NT2/D1 (cell line): ENCODE data around the gene CACNA1H.
"Not testable (repeated sequence)": the region's sequence is repeated elsewhere in the genome, so short reads cannot be mapped to it uniquely, and the experiment has no call there.

Experiments
- DNase-seq: peaks from one replicate; pipeline ENCODE4 v3.0.0-alpha.2; 2011; ENCODE audit warnings: low read depth, low spot score
- H3K27me3 ChIP-seq: 2 replicates; pipeline ENCODE4 v1.6.0; 2011; ENCODE audit warnings: mild to moderate bottlenecking; ENCODE audit not compliant: insufficient read length, insufficient read depth
- H3K36me3 ChIP-seq: 2 replicates; pipeline ENCODE4 v1.6.1; 2011; ENCODE audit warnings: mild to moderate bottlenecking, low read length, mixed read lengths; ENCODE audit not compliant: insufficient read depth, insufficient read length
- H3K4me1 ChIP-seq: 2 replicates; pipeline ENCODE4 v1.5.1; 2011; ENCODE audit not compliant: insufficient read depth, insufficient read length
- H3K4me3 ChIP-seq: 2 replicates; pipeline ENCODE4 v1.5.1; 2011; ENCODE audit warnings: low read depth; ENCODE audit not compliant: insufficient read length
- H3K9ac ChIP-seq: 2 replicates; pipeline ENCODE4 v1.6.0; 2011; ENCODE audit warnings: low read depth; ENCODE audit not compliant: insufficient read length
- H3K9me3 ChIP-seq: 2 replicates; pipeline ENCODE4 v1.5.1; 2011; ENCODE audit warnings: mild to moderate bottlenecking, low read length; ENCODE audit not compliant: insufficient read depth
- SUZ12 ChIP-seq: IDR thresholded peaks from 2 replicates; pipeline ENCODE4 v1.6.1; 2011; ENCODE audit not compliant: insufficient read length, insufficient read depth; ENCODE audit errors: extremely low read depth
- YY1 ChIP-seq: IDR thresholded peaks from 2 replicates; pipeline ENCODE4 v1.6.1; 2011; ENCODE audit not compliant: insufficient read length, insufficient read depth
- ZNF274 ChIP-seq: IDR thresholded peaks from 2 replicates; pipeline ENCODE4 v1.6.1; 2011; ENCODE audit warnings: mild to moderate bottlenecking, low read depth, low read length

CACNA1H gene

GRCh38 chr16:1244881-1245280 lies 92.0 kb downstream of the CACNA1H start:
- Histone ChIP-seq H3K9ac (no peak overlapping the region), H3K4me3 (no peak overlapping the region), H3K36me3 (no peaks in the 10 kb centered on the region), H3K9me3 (no peaks in the 10 kb centered on the region), H3K27me3 (peaks cover 37% of the 10 kb centered on the region), H3K4me1 (peaks cover 5% of the 10 kb centered on the region)
- no peak for TF ChIP-seq YY1
- no peak for TF ChIP-seq SUZ12
- no peak for TF ChIP-seq ZNF274
- no peak for DNase-seq

- H3K9ac ChIP-seq, result no peak overlapping the region
- no peaks in the 10 kb centered on the region for H3K9me3 ChIP-seq
- no peak for DNase-seq
- no peaks in the 10 kb centered on the region for H3K36me3 ChIP-seq
- TF ChIP-seq YY1, result no peak
- no peak for TF ChIP-seq ZNF274
- no peak for TF ChIP-seq SUZ12
- peaks cover 5% of the 10 kb centered on the region for H3K4me1 ChIP-seq
- H3K27me3 ChIP-seq, result peaks cover 41% of the 10 kb centered on the region
- H3K4me3 ChIP-seq, result no peak overlapping the region
These were observed 92.6 kb downstream of the CACNA1H start for GRCh38 chr16:1245452-1246020.

- H3K4me3 ChIP-seq, H3K4me1 ChIP-seq, H3K9ac ChIP-seq, H3K36me3 ChIP-seq, H3K9me3 ChIP-seq, DNase-seq: not testable (repeated sequence)
- H3K27me3 ChIP-seq, result peaks cover 47% of the 10 kb centered on the region
These were observed 95.1 kb downstream of the CACNA1H start for GRCh38 chr16:1247903-1248537.

- not testable (repeated sequence) for H3K9me3 ChIP-seq, DNase-seq, H3K4me1 ChIP-seq, H3K36me3 ChIP-seq, H3K9ac ChIP-seq, H3K4me3 ChIP-seq
- peaks cover 50% of the 10 kb centered on the region for H3K27me3 ChIP-seq
These were observed 96.3 kb downstream of the CACNA1H start for GRCh38 chr16:1249031-1249755.

DNA sequence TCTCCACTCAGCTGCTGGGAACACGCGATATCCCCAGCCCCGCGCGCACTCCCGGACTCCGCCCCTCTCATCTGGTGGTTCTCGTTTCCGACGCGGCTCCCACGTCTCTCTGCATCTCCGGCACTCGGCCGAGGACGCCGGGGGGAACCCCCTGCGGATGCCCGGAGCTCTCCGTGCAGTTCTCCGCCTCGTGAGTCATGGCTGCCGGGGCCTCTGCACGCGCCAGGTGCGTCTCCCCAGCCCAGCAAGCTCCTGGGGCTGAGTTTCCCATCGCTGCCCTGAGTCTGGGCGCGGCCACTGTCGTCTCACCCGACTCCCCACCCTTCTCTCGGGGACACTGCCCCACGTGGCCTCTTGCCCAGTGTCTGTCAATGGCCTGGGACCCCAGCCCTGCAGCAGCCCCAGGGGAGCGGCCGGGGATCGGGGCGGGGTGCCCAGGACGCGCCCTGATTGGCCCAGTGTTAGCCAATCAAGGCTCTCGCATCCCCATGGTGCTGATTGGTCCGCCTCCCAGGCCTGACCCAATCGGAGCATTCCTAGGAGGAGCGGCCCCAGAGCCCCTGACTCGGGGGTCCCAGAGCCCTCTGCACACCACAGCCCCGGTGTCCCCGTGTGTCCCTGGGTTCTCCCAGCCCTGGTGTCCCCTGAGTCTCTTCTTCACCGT lies 100.9 kb downstream of the CACNA1H start:
- H3K9me3 ChIP-seq, H3K4me1 ChIP-seq, H3K4me3 ChIP-seq, DNase-seq, H3K36me3 ChIP-seq, H3K9ac ChIP-seq: not testable (repeated sequence)
- H3K27me3 ChIP-seq, result peaks cover 27% of the 10 kb centered on the region

DNA sequence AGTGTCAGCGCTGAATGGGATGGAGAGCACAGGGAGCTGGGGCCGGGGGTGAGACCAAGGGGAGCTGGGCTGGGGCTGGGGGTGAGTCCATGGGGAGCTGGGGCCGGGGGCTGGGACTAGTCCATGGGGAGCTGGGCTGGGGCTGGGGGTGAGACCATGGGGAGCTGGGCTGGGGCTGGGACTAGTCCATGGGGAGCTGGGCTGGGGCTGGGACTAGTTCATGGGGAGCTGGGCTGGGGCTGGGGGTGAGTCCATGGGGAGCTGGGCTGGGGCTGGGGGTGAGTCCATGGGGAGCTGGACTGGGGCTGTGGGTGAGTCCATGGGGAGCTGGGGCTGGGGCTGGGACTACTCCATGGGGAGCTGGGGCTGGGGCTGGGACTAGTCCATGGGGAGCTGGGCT lies 101.9 kb downstream of the CACNA1H start:
- H3K36me3 ChIP-seq, H3K9me3 ChIP-seq, H3K4me1 ChIP-seq, DNase-seq, H3K9ac ChIP-seq, H3K4me3 ChIP-seq: not testable (repeated sequence)
- H3K27me3 ChIP-seq, result peaks cover 37% of the 10 kb centered on the region

DNA sequence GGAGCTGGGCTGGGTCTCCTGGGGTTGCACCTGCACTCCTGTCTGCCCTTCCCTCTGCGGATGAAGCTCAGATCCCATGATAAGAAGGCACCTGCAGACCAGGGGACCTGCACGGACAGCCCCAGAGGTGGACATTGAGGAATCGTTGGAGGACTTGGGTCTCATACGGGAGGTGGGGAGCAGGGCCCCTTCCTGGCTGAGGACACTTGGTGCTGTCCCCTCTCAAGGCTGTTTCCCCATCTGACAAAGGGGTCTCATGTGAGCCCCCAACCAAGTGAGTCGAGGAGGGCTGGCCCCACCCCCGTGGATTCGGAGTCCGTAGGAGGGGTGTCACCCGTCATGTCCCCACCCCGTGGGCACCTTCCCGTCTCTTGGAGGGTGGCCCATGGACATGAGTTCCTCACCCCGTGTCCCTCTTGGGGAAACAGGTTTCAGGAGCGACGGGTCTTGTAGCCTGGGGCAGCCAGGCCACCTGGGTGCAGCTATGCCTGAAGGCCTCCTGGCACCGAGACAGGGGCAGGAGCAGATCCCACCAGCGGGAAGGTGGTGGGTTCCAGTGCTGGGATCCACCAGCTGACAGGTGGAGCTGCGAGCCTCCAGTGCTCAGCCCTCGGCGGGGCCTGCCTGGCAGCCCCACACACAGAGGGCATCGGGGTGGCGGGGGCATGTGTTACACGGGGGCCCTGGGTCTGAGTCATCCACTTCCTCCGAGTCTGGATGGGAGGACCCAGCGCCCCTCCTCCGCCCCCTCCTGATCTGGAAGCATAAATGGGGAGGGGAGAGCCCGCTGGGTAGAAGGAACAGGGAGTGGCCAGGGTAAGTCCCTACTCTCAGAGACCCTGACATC lies 102.6 kb downstream of the CACNA1H start, which contains the start of gene TPSD1:
TSS of gene TPSD1 (plus strand) at position 794 of the 847 bp plus-strand sequence. CDS start 212 bp downstream, outside the sequence.
- DNase-seq, H3K4me3 ChIP-seq, H3K4me1 ChIP-seq, H3K36me3 ChIP-seq, H3K9me3 ChIP-seq, H3K9ac ChIP-seq: not testable (repeated sequence)
- H3K27me3 ChIP-seq, result peaks cover 40% of the 10 kb centered on the region

- H3K4me1 ChIP-seq, DNase-seq, H3K4me3 ChIP-seq, H3K9ac ChIP-seq, H3K36me3 ChIP-seq, H3K9me3 ChIP-seq: not testable (repeated sequence)
- H3K27me3 ChIP-seq, result peaks cover 45% of the 10 kb centered on the region
These were observed 103.5 kb downstream of the CACNA1H start for GRCh38 chr16:1256296-1256873.
